HepG2 (cell line): ENCODE measurements around the gene MRPL34. TPM values are rescaled to one million over a fixed set of nuclear protein-coding genes. Genes with fewer than 3 reads are reported as not detected.

Source experiments
- ATAC-seq: fragments of 200-7000 bp; cut with Tn5 transposase; 3 replicates; pipeline ENCODE4 v1.9.1; 2020; ENCODE audit warnings: mild to moderate bottlenecking, moderate library complexity
- BruUV-seq: library from RNA; stranded (reverse); fragments of 400-500 nt; replicated peaks from 2 replicates; lab custom pipeline; 2021; lab: Mats Ljungman, UMichigan
- CTCF ChIA-PET: fragments of 300-600 bp; formaldehyde crosslinking; extraction: SDS; loops from one replicate; lab custom pipeline; 2021; ENCODE audit warnings: low total read pairs, inconsistent platforms, low intra/inter-chr PET ratio; lab: Yijun Ruan, JAX
- POLR2A ChIA-PET: fragments of 350-600 bp; sonication (Branson Sonifier 250); formaldehyde crosslinking; loops from one replicate; lab custom pipeline; 2020; ENCODE audit warnings: antibody characterized with exemption, inconsistent platforms; lab: Yijun Ruan, JAX
- DNase-seq: peaks from one replicate; pipeline ENCODE4 v3.0.0-alpha.2; 2015; ENCODE audit warnings: low spot score
- FAIRE-seq: peaks from 3 replicates; lab custom pipeline; 2011; peaks lifted over from hg19 to GRCh38; lab: Jason Lieb, UNC
- H2AFZ ChIP-seq: one replicate; pipeline ENCODE4 v1.6.1; 2011; ENCODE audit warnings: low read length, inconsistent platforms
- H3K27ac ChIP-seq: fragments of 300-600 bp; 3 replicates; pipeline ENCODE4 v1.8.0; 2011; ENCODE audit warnings: mixed run types, mild to moderate bottlenecking, mixed read lengths, low read length, inconsistent platforms; ENCODE audit not compliant: insufficient read depth; ENCODE audit errors: extremely low read length
- H3K27me3 ChIP-seq, 2 experiments: fragments of 200-600 bp in 1 of 2; 2 replicates in 1 of 2; 3 replicates in 1 of 2; pipeline versions ENCODE4 v1.6.0 to v1.8.0; 2011; ENCODE audit warnings: low read length in 2 of 2, mild to moderate bottlenecking in 2 of 2, moderate library complexity in 2 of 2, inconsistent platforms in 1 of 2; ENCODE audit not compliant: insufficient read depth in 2 of 2, control insufficient read depth in 1 of 2
- H3K36me3 ChIP-seq, 2 experiments: fragments of 200-600 bp in 1 of 2; replicated peaks in 1 of 2; 2 replicates in 1 of 2; 3 replicates in 1 of 2; pipeline versions ENCODE4 v1.5.1 to v1.8.0; 2011; ENCODE audit warnings: low read length in 2 of 2, inconsistent platforms in 1 of 2; ENCODE audit not compliant: insufficient read depth in 2 of 2, control insufficient read depth in 1 of 2
- H3K4me1 ChIP-seq: 2 replicates; pipeline ENCODE4 v1.5.1; 2012; ENCODE audit warnings: low read length, inconsistent platforms; ENCODE audit not compliant: insufficient read depth
- H3K4me2 ChIP-seq: 2 replicates; pipeline ENCODE4 v1.6.0; 2011; ENCODE audit warnings: low read depth, low read length, inconsistent platforms
- H3K4me3 ChIP-seq, 3 experiments: fragments of 200-600 bp in 1 of 3; sonication (generic), shearing (Covaris generic) in 1 of 3; replicated peaks in 1 of 3; 2 replicates each; pipeline ENCODE4 v1.5.1; 2011 to 2016; ENCODE audit warnings: low read length in 3 of 3, inconsistent platforms in 2 of 3, low read depth in 2 of 3, mild to moderate bottlenecking in 2 of 3, control low read depth in 1 of 3, mixed read lengths in 1 of 3; ENCODE audit not compliant: insufficient read depth in 1 of 3
- H3K79me2 ChIP-seq: one replicate; pipeline ENCODE4 v1.6.1; 2011; ENCODE audit warnings: low read length, inconsistent platforms; ENCODE audit not compliant: insufficient read depth
- H3K9ac ChIP-seq: 2 replicates; pipeline ENCODE4 v1.6.0; 2011; ENCODE audit warnings: mild to moderate bottlenecking, low read depth, low read length, inconsistent platforms; ENCODE audit not compliant: insufficient read depth
- H3K9me3 ChIP-seq: 2 replicates; pipeline ENCODE4 v1.5.1; 2012; ENCODE audit warnings: mild to moderate bottlenecking, low read length
- H4K20me1 ChIP-seq: 2 replicates; pipeline ENCODE4 v1.6.0; 2011; ENCODE audit warnings: inconsistent platforms, mild to moderate bottlenecking, low read length, moderate library complexity; ENCODE audit not compliant: insufficient read depth
- FOXP1 ChIP-seq, 2 experiments: fragments of 450-650 bp in 1 of 2; IDR thresholded peaks; 2 replicates each; pipeline ENCODE4 v1.6.1; 2017 to 2018; ENCODE audit warnings: antibody characterized with exemption in 1 of 2
- MZF1 ChIP-seq: sonication (generic); formaldehyde crosslinking; IDR thresholded peaks from 2 replicates; pipeline ENCODE4 v1.8.1; 2023; ENCODE audit warnings: mild to moderate bottlenecking, missing genetic modification reagents, borderline replicate concordance
- TSC22D2 ChIP-seq: sonication (generic); formaldehyde crosslinking; IDR thresholded peaks from 2 replicates; pipeline ENCODE4 v1.5.1; 2020; ENCODE audit warnings: missing genetic modification reagents, mild to moderate bottlenecking, borderline replicate concordance
- U2AF1 ChIP-seq: fragments of 200-400 bp; formaldehyde crosslinking; optimal IDR thresholded peaks from 2 replicates; pipeline ENCODE3; 2017; ENCODE audit warnings: mild to moderate bottlenecking, low read depth, low read length
- ZBTB1 ChIP-seq: sonication (generic); formaldehyde crosslinking; IDR thresholded peaks from 2 replicates; pipeline ENCODE4 v1.4.0; 2020; ENCODE audit warnings: missing genetic modification reagents, borderline replicate concordance
- ZBTB7B ChIP-seq: sonication (generic); formaldehyde crosslinking; IDR thresholded peaks from 2 replicates; pipeline ENCODE4 v1.4.0; 2020; ENCODE audit warnings: missing genetic modification reagents
- ZNF841 ChIP-seq: sonication (generic); formaldehyde crosslinking; IDR thresholded peaks from 2 replicates; pipeline ENCODE4 v1.8.1; 2023; ENCODE audit warnings: missing genetic modification reagents, borderline replicate concordance
- WGBS: methylation state at CpG from one replicate; pipeline ENCODE4 v1.1.6; 2017; ENCODE audit warnings: low lambda C conversion rate; 5-methylcytosine and 5-hydroxymethylcytosine counted together
- in situ Hi-C: cut with HindIII; loops from 2 replicates; pipeline ENCODE4 v1.10.0; 2017; ENCODE audit warnings: low pct_unique_long_range_greater_than_20kb; ENCODE audit not compliant: extremely low pct_ligation_motif_present
- intact Hi-C: fragments of 100-400 bp; cut with micrococcal nuclease; formaldehyde crosslinking; loops from one replicate; pipeline ENCODE4 v1.10.0; 2022; ENCODE audit not compliant: unreplicated experiment
- polyA plus RNA-seq, 8 experiments: library from polyadenylated mRNA; depleted of rRNA in 3 of 8; stranded (reverse) in 7 of 8; unstranded in 1 of 8; fragments of >200 nt; fragmentation: Illumina TruSeq in 4 of 8; extraction: Trizol in 4 of 8; gene quantifications; 2 replicates each; pipeline versions ENCODE4 v1.2.1 to v1.2.3, GENCODE V29; 2011 to 2016; ENCODE audit warnings: low read depth in 4 of 8, missing spikeins in 1 of 8, mixed read lengths in 1 of 8; ENCODE audit not compliant: insufficient read depth in 1 of 8
- total RNA-seq, 5 experiments: library from RNA; depleted of rRNA; stranded (reverse); fragments of >200 nt; fragmentation: Illumina TruSeq; extraction: Trizol; gene quantifications; 2 replicates each; pipeline ENCODE4 v1.2.3, GENCODE V29; 2016; ENCODE audit warnings: low read depth in 1 of 5
- TF ChIP-seq, protein P1 (sequence below): sonication (generic); formaldehyde crosslinking; IDR thresholded peaks from 2 replicates; pipeline ENCODE4 v1.5.0; 2020; ENCODE audit warnings: mild to moderate bottlenecking, missing genetic modification reagents, borderline replicate concordance
- TF ChIP-seq, protein P2 (sequence below): IDR thresholded peaks from 2 replicates; pipeline ENCODE4 v1.6.1; 2016; ENCODE audit warnings: low read depth, control low read depth
- TF ChIP-seq, protein P3 (sequence below): sonication (generic); formaldehyde crosslinking; IDR thresholded peaks from 2 replicates; pipeline ENCODE4 v1.5.1; 2020; ENCODE audit warnings: mild to moderate bottlenecking, moderate library complexity, missing genetic modification reagents
- TF ChIP-seq, protein P4 (sequence below): sonication (generic); formaldehyde crosslinking; IDR thresholded peaks from 2 replicates; pipeline ENCODE4 v1.8.0; 2022; ENCODE audit warnings: mild to moderate bottlenecking, missing genetic modification reagents, borderline replicate concordance

MRPL34 gene
- total and polyA plus RNA-seq, 2 of the 13 experiments (the other 11 are each of a cell fraction or from before 2014, with no cell fraction given) = 74.0 to 77.3 TPM

DNA sequence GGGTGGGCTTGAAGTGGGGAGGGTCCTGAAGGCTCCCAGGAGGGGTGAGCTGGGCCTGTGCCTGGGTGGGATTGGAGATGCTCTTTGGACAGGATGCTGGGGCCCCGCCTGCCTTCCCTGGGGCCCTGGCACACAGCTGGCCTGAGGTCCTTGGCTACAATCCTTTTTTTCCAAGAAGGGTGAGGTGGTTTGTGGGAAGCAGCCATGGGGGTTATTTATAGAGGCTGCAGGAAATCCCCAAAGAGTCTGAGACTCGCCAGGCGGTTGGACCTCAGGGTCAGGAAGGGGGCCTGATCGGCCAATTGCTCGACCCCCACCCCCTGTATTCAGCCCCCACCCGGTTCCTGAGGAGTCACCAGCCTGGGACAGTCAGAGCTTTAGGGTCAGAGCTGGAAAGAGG lies 41.7 kb downstream of the MRPL34 start:
- H3K36me3 ChIP-seq = no peaks in the 10 kb centered on the region
- H3K79me2 ChIP-seq = no peaks in the 10 kb centered on the region
- no peak overlapping the region for H3K4me2 ChIP-seq
- DNase-seq = no peak
- ATAC-seq = no peak
- in situ Hi-C loops (loop anchor here (5.0 kb wide), 1 partner anchor 40 kb away; no protein-coding TSS in a partner anchor), intact Hi-C loops (loop anchor here (10.0 kb wide), 1 partner anchor 117 kb away; the partner anchor contains the start of gene NXNL1)
- WGBS = 23% methylated on average over 5 of the region's 6 CpGs
- ChIA-PET CTCF (interaction anchor here (4.2 kb wide), 1 partner anchor 39 kb away, joined by 49 read pairs; no protein-coding TSS in a partner anchor), POLR2A (interaction anchor here (1.6 kb wide), 1 partner anchor 10 kb away, joined by 5 read pairs; the partner anchor contains the start of gene GTPBP3)
- H3K4me1 ChIP-seq = peaks cover 20% of the 10 kb centered on the region; the same call in 1 of the 2 replicates
- H3K9me3 ChIP-seq = no peaks in the 10 kb centered on the region
- H3K4me3 ChIP-seq = no peak overlapping the region
- peaks cover 1 to 20% of the 10 kb centered on the region in 2 experiments; a peak in 3 of 5 replicates for H3K27me3 ChIP-seq
- FAIRE-seq = no peak
- no peak overlapping the region for H3K9ac ChIP-seq
- H4K20me1 ChIP-seq = no peaks in the 10 kb centered on the region
- no peak overlapping the region for H2AFZ ChIP-seq
- no TSS peak for BruUV-seq
- no peak overlapping the region for H3K27ac ChIP-seq
- TF ChIP-seq, protein P1, sequence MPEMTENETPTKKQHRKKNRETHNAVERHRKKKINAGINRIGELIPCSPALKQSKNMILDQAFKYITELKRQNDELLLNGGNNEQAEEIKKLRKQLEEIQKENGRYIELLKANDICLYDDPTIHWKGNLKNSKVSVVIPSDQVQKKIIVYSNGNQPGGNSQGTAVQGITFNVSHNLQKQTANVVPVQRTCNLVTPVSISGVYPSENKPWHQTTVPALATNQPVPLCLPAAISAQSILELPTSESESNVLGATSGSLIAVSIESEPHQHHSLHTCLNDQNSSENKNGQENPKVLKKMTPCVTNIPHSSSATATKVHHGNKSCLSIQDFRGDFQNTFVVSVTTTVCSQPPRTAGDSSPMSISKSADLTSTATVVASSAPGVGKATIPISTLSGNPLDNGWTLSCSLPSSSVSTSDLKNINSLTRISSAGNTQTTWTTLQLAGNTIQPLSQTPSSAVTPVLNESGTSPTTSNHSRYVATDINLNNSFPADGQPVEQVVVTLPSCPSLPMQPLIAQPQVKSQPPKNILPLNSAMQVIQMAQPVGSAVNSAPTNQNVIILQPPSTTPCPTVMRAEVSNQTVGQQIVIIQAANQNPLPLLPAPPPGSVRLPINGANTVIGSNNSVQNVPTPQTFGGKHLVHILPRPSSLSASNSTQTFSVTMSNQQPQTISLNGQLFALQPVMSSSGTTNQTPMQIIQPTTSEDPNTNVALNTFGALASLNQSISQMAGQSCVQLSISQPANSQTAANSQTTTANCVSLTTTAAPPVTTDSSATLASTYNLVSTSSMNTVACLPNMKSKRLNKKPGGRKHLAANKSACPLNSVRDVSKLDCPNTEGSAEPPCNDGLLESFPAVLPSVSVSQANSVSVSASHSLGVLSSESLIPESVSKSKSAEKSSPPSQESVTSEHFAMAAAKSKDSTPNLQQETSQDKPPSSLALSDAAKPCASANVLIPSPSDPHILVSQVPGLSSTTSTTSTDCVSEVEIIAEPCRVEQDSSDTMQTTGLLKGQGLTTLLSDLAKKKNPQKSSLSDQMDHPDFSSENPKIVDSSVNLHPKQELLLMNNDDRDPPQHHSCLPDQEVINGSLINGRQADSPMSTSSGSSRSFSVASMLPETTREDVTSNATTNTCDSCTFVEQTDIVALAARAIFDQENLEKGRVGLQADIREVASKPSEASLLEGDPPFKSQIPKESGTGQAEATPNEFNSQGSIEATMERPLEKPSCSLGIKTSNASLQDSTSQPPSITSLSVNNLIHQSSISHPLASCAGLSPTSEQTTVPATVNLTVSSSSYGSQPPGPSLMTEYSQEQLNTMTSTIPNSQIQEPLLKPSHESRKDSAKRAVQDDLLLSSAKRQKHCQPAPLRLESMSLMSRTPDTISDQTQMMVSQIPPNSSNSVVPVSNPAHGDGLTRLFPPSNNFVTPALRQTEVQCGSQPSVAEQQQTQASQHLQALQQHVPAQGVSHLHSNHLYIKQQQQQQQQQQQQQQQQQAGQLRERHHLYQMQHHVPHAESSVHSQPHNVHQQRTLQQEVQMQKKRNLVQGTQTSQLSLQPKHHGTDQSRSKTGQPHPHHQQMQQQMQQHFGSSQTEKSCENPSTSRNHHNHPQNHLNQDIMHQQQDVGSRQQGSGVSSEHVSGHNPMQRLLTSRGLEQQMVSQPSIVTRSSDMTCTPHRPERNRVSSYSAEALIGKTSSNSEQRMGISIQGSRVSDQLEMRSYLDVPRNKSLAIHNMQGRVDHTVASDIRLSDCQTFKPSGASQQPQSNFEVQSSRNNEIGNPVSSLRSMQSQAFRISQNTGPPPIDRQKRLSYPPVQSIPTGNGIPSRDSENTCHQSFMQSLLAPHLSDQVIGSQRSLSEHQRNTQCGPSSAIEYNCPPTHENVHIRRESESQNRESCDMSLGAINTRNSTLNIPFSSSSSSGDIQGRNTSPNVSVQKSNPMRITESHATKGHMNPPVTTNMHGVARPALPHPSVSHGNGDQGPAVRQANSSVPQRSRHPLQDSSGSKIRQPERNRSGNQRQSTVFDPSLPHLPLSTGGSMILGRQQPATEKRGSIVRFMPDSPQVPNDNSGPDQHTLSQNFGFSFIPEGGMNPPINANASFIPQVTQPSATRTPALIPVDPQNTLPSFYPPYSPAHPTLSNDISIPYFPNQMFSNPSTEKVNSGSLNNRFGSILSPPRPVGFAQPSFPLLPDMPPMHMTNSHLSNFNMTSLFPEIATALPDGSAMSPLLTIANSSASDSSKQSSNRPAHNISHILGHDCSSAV (CRISPR knock-in tag) = no peak
- TF ChIP-seq ZNF841 (CRISPR knock-in tag) = no peak
- TF ChIP-seq, protein P2, sequence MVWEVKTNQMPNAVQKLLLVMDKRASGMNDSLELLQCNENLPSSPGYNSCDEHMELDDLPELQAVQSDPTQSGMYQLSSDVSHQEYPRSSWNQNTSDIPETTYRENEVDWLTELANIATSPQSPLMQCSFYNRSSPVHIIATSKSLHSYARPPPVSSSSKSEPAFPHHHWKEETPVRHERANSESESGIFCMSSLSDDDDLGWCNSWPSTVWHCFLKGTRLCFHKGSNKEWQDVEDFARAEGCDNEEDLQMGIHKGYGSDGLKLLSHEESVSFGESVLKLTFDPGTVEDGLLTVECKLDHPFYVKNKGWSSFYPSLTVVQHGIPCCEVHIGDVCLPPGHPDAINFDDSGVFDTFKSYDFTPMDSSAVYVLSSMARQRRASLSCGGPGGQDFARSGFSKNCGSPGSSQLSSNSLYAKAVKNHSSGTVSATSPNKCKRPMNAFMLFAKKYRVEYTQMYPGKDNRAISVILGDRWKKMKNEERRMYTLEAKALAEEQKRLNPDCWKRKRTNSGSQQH (CRISPR knock-in tag) = no peak
- TF ChIP-seq ZBTB1 (CRISPR knock-in tag) = no peak
- no peak for TF ChIP-seq ZBTB7B (CRISPR knock-in tag)
- TF ChIP-seq, protein P3, sequence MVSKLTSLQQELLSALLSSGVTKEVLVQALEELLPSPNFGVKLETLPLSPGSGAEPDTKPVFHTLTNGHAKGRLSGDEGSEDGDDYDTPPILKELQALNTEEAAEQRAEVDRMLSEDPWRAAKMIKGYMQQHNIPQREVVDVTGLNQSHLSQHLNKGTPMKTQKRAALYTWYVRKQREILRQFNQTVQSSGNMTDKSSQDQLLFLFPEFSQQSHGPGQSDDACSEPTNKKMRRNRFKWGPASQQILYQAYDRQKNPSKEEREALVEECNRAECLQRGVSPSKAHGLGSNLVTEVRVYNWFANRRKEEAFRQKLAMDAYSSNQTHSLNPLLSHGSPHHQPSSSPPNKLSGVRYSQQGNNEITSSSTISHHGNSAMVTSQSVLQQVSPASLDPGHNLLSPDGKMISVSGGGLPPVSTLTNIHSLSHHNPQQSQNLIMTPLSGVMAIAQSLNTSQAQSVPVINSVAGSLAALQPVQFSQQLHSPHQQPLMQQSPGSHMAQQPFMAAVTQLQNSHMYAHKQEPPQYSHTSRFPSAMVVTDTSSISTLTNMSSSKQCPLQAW (CRISPR knock-in tag) = no peak
- TF ChIP-seq TSC22D2 (CRISPR knock-in tag) = no peak
- no peak for TF ChIP-seq FOXP1 (IDR thresholded peaks at IDR 0.05)
- no peak for TF ChIP-seq FOXP1 (CRISPR knock-in tag; IDR thresholded peaks at IDR 0.05)
- TF ChIP-seq, protein P4, sequence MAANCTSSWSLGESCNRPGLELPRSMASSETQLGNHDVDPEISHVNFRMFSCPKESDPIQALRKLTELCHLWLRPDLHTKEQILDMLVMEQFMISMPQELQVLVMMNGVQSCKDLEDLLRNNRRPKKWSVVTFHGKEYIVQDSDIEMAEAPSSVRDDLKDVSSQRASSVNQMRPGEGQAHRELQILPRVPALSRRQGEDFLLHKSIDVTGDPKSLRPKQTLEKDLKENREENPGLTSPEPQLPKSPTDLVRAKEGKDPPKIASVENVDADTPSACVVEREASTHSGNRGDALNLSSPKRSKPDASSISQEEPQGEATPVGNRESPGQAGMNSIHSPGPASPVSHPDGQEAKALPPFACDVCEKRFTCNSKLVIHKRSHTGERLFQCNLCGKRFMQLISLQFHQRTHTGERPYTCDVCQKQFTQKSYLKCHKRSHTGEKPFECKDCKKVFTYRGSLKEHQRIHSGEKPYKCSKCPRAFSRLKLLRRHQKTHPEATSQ (CRISPR knock-in tag) = no peak
- TF ChIP-seq MZF1 (CRISPR knock-in tag) = no peak
- no peak for TF ChIP-seq U2AF1
